Measurements from ENCODE around the gene PALB2. TPM values are rescaled to one million over a fixed set of nuclear protein-coding genes. Genes with fewer than 3 reads are reported as not detected.

PALB2 gene
- total and polyA plus RNA-seq, 2 of the 8 experiments (the other 6 are each of a cell fraction or from before 2014, with no cell fraction given) = 12.5 to 33.1 TPM

- TF ChIP-seq, protein P1, sequence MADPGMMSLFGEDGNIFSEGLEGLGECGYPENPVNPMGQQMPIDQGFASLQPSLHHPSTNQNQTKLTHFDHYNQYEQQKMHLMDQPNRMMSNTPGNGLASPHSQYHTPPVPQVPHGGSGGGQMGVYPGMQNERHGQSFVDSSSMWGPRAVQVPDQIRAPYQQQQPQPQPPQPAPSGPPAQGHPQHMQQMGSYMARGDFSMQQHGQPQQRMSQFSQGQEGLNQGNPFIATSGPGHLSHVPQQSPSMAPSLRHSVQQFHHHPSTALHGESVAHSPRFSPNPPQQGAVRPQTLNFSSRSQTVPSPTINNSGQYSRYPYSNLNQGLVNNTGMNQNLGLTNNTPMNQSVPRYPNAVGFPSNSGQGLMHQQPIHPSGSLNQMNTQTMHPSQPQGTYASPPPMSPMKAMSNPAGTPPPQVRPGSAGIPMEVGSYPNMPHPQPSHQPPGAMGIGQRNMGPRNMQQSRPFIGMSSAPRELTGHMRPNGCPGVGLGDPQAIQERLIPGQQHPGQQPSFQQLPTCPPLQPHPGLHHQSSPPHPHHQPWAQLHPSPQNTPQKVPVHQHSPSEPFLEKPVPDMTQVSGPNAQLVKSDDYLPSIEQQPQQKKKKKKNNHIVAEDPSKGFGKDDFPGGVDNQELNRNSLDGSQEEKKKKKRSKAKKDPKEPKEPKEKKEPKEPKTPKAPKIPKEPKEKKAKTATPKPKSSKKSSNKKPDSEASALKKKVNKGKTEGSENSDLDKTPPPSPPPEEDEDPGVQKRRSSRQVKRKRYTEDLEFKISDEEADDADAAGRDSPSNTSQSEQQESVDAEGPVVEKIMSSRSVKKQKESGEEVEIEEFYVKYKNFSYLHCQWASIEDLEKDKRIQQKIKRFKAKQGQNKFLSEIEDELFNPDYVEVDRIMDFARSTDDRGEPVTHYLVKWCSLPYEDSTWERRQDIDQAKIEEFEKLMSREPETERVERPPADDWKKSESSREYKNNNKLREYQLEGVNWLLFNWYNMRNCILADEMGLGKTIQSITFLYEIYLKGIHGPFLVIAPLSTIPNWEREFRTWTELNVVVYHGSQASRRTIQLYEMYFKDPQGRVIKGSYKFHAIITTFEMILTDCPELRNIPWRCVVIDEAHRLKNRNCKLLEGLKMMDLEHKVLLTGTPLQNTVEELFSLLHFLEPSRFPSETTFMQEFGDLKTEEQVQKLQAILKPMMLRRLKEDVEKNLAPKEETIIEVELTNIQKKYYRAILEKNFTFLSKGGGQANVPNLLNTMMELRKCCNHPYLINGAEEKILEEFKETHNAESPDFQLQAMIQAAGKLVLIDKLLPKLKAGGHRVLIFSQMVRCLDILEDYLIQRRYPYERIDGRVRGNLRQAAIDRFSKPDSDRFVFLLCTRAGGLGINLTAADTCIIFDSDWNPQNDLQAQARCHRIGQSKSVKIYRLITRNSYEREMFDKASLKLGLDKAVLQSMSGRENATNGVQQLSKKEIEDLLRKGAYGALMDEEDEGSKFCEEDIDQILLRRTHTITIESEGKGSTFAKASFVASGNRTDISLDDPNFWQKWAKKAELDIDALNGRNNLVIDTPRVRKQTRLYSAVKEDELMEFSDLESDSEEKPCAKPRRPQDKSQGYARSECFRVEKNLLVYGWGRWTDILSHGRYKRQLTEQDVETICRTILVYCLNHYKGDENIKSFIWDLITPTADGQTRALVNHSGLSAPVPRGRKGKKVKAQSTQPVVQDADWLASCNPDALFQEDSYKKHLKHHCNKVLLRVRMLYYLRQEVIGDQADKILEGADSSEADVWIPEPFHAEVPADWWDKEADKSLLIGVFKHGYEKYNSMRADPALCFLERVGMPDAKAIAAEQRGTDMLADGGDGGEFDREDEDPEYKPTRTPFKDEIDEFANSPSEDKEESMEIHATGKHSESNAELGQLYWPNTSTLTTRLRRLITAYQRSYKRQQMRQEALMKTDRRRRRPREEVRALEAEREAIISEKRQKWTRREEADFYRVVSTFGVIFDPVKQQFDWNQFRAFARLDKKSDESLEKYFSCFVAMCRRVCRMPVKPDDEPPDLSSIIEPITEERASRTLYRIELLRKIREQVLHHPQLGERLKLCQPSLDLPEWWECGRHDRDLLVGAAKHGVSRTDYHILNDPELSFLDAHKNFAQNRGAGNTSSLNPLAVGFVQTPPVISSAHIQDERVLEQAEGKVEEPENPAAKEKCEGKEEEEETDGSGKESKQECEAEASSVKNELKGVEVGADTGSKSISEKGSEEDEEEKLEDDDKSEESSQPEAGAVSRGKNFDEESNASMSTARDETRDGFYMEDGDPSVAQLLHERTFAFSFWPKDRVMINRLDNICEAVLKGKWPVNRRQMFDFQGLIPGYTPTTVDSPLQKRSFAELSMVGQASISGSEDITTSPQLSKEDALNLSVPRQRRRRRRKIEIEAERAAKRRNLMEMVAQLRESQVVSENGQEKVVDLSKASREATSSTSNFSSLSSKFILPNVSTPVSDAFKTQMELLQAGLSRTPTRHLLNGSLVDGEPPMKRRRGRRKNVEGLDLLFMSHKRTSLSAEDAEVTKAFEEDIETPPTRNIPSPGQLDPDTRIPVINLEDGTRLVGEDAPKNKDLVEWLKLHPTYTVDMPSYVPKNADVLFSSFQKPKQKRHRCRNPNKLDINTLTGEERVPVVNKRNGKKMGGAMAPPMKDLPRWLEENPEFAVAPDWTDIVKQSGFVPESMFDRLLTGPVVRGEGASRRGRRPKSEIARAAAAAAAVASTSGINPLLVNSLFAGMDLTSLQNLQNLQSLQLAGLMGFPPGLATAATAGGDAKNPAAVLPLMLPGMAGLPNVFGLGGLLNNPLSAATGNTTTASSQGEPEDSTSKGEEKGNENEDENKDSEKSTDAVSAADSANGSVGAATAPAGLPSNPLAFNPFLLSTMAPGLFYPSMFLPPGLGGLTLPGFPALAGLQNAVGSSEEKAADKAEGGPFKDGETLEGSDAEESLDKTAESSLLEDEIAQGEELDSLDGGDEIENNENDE (IDR thresholded peaks at IDR 0.05; ENCODE audit: insufficient replicate concordance, low read length) = no peak
Measured at GRCh38 chr16:23624092-23624491, 17.0 kb downstream of the PALB2 start (continued).

Data from H1 (cell line).